ENCODE measurements around the gene MYO10.

The MYO10 gene

GRCh38 chr5:16712620-16713019 lies 223.5 kb downstream of the MYO10 start:
- TF ChIP-seq CTCF (IDR thresholded peaks at IDR 0.05): no peak

GRCh38 chr5:16712178-16712577 lies 223.9 kb downstream of the MYO10 start:
- no peak for TF ChIP-seq CTCF (IDR thresholded peaks at IDR 0.05)

GRCh38 chr5:16709691-16710433 lies 226.2 kb downstream of the MYO10 start:
- no peak for TF ChIP-seq CTCF (IDR thresholded peaks at IDR 0.05)

- no peak for TF ChIP-seq CTCF (IDR thresholded peaks at IDR 0.05)
These were observed 228.3 kb downstream of the MYO10 start for GRCh38 chr5:16707869-16708192.

- TF ChIP-seq CTCF (IDR thresholded peaks at IDR 0.05): no peak
These were observed 228.8 kb downstream of the MYO10 start for GRCh38 chr5:16707168-16707868.

- TF ChIP-seq CTCF (IDR thresholded peaks at IDR 0.05): no peak
These were observed 231.1 kb downstream of the MYO10 start for GRCh38 chr5:16704945-16705344.

- TF ChIP-seq CTCF (IDR thresholded peaks at IDR 0.05): no peak
These were observed 233.1 kb downstream of the MYO10 start for GRCh38 chr5:16702964-16703363.

Measured in LNCAP (cell line).